Measurements from ENCODE around the gene CBS.
"Not testable (repeated sequence)": the region's sequence is repeated elsewhere in the genome, so short reads cannot be mapped to it uniquely, and the experiment has no call there.

Gene CBS

DNA sequence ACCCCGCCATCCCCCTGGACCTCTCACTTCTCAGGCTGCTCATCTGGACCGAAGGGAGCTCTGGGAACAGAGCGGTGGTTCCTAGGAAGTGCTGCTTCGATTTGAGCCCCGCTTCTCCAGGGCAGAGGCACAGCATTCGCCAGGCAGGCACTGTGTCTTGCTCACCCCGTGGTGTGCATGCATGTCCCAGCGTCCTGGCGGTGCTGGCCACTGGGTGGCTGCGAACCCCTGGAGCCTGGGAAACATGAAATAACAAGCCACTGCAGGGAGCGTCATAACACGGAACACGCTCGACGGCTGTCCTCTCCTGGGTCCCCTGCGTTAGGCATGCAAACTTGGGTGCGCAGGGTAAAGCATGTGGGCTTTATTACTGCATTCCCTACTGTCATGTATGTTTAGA is 13.8 kb upstream of the CBS start:
- not testable (repeated sequence) for ATAC-seq (replicated peaks); H3K4me3 Mint-ChIP-seq; H3K36me3 Mint-ChIP-seq (ENCODE audit: insufficient read depth); DNase-seq; H3K27ac Mint-ChIP-seq; H3K27me3 Mint-ChIP-seq; H3K4me1 Mint-ChIP-seq (ENCODE audit: low read depth in 2 of 2); H3K9me3 Mint-ChIP-seq

DNA sequence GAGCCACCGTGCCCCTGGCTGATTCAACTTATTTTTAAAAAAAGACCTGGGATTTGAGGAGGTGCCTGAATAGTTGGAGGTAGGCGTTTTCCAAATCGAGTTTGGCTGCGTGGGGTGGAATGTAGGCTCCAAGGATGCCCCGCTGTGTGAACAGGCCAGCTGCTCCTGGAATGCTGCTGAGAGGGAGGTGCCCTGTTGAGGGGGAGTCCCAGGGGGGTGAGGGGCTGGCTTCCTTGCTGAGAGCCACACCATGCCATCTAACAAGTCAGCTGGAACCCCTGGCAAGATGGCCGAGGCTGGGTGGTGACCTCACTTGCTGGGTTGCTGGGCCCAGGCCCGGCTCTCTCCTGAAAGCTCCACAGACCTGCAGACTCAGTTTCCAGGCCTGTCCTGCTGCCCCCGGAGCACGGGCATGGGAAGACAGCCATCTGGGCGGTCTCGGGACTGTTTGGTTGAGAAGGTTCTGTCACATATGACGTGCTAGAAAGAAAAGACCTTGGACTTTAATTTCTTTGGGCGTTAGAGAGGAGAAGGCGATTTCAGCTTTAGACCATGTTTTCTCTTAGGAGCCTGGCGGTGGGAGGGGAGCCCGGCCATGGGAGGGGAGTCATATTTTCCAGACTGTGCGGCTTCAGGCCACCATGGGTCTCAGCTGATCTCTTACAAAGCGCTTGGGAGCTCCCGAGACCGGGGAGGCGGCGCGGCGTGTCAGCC is 7.1 kb upstream of the CBS start:
- H3K36me3 Mint-ChIP-seq (ENCODE audit: insufficient read depth); DNase-seq; ATAC-seq (replicated peaks); H3K4me1 Mint-ChIP-seq (ENCODE audit: low read depth in 2 of 2); H3K9me3 Mint-ChIP-seq; H3K4me3 Mint-ChIP-seq; H3K27me3 Mint-ChIP-seq; H3K27ac Mint-ChIP-seq: not testable (repeated sequence)

DNA sequence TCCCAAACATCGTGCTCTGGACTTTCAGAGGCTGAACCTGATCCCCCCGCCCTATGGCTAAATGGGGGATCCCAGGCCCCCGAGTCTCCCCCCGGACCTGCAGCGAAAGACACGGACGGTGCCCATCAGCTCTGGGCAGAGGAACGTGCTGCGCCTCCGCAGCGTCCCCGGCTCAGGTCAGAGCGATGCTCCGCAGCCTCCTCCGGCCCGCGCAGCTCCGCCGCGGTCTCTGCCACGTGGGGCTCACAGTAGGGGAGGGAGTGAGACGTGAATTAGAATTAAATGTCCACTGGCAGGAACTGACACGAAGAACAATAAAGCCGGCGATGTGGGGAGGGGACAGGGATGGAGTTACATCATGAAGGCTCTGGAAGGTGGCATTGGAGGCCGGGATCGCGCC is 1.0 kb upstream of the CBS start:
- H3K27me3 Mint-ChIP-seq; H3K4me1 Mint-ChIP-seq (ENCODE audit: low read depth in 2 of 2); H3K9me3 Mint-ChIP-seq; DNase-seq; H3K27ac Mint-ChIP-seq; H3K4me3 Mint-ChIP-seq; H3K36me3 Mint-ChIP-seq (ENCODE audit: insufficient read depth); ATAC-seq (replicated peaks): not testable (repeated sequence)

DNA sequence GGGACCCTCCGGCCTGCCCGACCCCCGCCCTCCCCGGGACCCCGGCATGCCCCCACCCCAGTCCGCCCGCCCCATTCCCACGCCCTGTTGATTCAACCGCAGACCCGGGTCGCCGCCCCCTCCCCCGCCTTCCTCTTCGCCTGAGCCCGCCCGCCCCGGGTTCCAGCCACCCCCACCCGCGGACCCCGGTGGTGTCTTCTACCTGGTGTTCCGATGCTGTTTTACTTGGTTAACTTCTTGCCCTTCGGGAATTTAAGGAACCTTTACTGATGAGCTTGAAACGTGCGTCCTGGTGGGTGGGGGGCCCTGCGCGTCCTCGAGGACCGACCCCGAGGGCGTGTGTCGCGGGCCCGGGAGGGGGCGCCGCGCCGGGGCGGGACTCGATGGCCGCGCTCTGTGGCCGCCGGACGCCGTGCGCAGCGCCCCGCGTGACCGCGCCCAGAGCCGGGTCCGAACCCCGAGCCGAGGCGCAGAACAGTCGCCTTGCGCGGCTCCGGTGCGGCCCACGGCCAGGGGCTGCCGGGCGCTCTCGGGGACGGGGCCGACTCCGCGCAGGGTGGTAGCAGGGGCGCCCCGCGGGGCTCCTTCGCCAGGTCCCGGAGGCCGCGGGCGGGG is 495 bp upstream of the CBS start:
- H3K36me3 Mint-ChIP-seq (ENCODE audit: insufficient read depth); ATAC-seq (replicated peaks); H3K27ac Mint-ChIP-seq; H3K27me3 Mint-ChIP-seq; H3K4me3 Mint-ChIP-seq; DNase-seq; H3K9me3 Mint-ChIP-seq; H3K4me1 Mint-ChIP-seq (ENCODE audit: low read depth in 2 of 2): not testable (repeated sequence)

DNA sequence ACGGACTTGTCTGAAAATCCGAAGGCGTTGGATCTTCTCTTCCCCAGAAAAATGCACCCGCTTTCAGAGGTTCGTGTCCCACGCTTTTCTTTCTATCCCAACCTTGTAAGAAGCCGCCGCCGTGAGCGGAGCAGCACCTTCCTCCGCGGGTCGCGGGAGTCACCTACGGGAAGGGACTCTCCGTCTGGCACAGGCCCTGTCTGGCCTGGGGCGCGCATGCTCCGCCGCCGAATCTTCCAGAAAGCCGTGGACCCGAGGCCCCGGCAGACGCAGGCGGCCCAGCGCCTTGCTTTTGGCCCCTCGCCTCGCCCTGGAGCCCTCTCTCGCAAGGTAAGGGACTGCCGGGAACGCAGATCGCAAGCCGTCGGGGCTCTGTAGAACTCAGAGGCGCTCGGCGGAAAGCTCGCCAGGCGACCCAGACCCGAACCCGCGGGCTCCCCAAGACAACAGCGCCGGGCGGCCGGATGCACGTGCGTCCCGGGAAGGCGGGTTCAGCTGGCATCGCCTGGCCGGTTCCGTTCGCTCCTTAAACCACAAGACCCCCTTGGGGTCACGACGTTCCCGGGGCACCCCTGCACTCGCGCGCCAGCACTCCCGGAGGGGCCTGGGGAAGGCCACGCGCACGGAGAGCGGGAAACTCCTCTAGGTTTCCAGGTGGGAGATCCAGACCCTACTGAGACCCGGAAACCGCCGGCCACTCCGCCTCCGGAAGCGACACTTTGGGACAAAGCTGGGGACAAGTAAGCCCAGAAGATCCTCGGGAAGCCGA is 1.1 kb downstream of the CBS start:
- not testable (repeated sequence) for ATAC-seq (replicated peaks); H3K4me3 Mint-ChIP-seq; H3K4me1 Mint-ChIP-seq (ENCODE audit: low read depth in 2 of 2); H3K27ac Mint-ChIP-seq; H3K27me3 Mint-ChIP-seq; H3K9me3 Mint-ChIP-seq; DNase-seq; H3K36me3 Mint-ChIP-seq (ENCODE audit: insufficient read depth)

DNA sequence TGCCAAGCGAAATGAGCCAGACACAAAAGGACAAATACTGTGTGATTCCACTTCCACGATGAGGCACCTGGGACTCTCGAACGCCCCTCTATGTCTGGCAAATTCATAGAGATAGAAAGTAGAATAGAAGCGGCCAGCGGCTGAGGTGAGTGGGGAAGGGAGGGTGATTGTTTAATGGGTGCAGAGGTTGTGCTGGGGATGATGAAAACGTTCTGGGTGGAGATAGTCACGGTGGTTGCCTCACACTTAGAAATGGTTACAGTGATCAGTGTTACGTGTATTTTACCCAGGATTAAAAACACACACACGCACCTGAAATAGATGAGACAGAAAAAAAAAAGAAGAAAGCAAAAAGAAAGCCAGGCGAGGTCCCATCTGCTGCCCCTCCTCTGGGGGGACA is 2.9 kb downstream of the CBS start:
- H3K4me3 Mint-ChIP-seq; H3K9me3 Mint-ChIP-seq; H3K4me1 Mint-ChIP-seq (ENCODE audit: low read depth in 2 of 2); DNase-seq; ATAC-seq (replicated peaks); H3K27ac Mint-ChIP-seq; H3K36me3 Mint-ChIP-seq (ENCODE audit: insufficient read depth); H3K27me3 Mint-ChIP-seq: not testable (repeated sequence)

DNA sequence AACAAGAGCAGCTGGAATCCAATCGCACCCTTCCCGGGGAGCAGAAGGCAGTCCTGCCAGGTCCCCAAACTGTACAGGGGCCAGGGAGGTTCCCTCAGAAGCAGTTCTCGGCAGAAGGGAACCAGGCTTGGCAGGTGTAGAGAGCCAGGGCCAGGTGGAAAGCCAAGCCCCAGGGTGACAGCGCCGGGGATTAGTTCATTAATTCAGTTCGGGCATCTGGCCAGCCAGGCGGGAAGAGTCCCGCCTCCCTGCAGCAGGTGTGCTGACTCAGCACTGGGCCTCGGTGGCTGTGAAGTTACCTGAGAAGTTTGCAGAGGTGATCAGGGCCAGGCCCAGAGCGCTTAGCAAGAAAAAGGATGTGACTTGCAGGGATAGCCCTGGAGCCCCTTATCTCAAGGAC is 6.0 kb downstream of the CBS start:
- H3K27me3 Mint-ChIP-seq; ATAC-seq (replicated peaks); H3K36me3 Mint-ChIP-seq (ENCODE audit: insufficient read depth); H3K4me1 Mint-ChIP-seq (ENCODE audit: low read depth in 2 of 2); H3K9me3 Mint-ChIP-seq; DNase-seq; H3K27ac Mint-ChIP-seq; H3K4me3 Mint-ChIP-seq: not testable (repeated sequence)

DNA sequence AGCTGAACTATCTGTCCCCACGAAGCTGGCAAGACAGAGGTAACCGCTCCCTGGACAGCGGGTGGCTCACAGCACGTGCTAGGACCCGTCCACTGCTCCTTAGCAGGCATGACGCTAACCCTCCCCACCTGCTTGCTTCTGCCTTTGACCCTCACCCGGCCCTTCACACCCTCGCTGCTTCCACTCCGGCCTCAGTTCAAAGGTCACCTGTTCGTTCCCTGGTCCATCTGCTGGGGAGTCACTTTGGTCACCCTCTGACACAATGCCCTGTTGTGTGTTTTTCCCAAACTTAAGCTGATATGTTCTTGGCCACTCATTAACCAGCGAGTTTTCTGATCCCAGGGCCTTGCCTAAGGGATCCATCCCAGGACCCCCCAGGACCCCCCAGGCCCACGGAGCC is 7.6 kb downstream of the CBS start:
- not testable (repeated sequence) for H3K4me3 Mint-ChIP-seq; H3K4me1 Mint-ChIP-seq (ENCODE audit: low read depth in 2 of 2); H3K9me3 Mint-ChIP-seq; DNase-seq; H3K27ac Mint-ChIP-seq; H3K36me3 Mint-ChIP-seq (ENCODE audit: insufficient read depth); ATAC-seq (replicated peaks); H3K27me3 Mint-ChIP-seq

DNA sequence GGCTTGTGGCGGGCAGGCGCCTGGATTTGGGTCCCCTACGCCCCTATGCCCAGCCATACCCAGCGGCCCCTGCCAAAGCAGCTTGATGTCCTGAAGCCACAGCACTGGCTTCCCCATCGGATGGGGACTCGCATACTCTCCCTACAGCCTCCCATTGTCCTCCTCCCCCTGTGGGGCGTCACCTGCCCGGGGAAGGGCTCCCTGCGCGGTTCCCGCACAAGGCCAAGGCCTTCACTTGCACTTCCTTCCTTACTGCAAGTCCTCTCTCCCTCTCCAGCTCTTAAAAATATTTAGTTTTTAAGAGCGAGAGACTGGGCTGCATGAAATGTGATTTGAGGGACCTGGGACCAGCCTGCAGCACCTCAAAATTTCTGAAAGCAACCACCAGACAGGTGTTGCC is 8.9 kb downstream of the CBS start:
- not testable (repeated sequence) for DNase-seq; H3K4me1 Mint-ChIP-seq (ENCODE audit: low read depth in 2 of 2); H3K27ac Mint-ChIP-seq; H3K36me3 Mint-ChIP-seq (ENCODE audit: insufficient read depth); ATAC-seq (replicated peaks); H3K9me3 Mint-ChIP-seq; H3K27me3 Mint-ChIP-seq; H3K4me3 Mint-ChIP-seq

DNA sequence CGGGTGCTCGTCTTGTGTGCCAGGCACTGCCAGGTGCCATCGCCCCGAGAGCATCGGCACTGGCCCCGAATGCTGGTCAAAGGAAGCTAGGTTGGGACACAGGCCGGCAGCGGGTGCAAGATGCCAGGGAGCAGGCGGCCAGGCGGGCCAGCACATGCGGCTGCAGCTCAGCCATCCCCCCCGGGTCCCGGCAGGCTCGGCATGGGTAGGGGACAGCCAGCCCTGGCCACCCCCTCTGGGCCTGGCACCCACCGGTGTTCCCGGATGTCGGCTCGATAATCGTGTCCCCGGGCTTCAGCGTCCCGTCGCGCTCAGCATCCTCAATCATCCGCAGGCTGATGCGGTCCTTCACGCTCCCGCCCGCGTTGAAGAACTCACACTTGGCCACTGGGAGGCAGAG is 9.6 kb downstream of the CBS start:
- H3K27ac Mint-ChIP-seq; H3K36me3 Mint-ChIP-seq (ENCODE audit: insufficient read depth); H3K9me3 Mint-ChIP-seq; ATAC-seq (replicated peaks); DNase-seq; H3K4me3 Mint-ChIP-seq; H3K4me1 Mint-ChIP-seq (ENCODE audit: low read depth in 2 of 2); H3K27me3 Mint-ChIP-seq: not testable (repeated sequence)

DNA sequence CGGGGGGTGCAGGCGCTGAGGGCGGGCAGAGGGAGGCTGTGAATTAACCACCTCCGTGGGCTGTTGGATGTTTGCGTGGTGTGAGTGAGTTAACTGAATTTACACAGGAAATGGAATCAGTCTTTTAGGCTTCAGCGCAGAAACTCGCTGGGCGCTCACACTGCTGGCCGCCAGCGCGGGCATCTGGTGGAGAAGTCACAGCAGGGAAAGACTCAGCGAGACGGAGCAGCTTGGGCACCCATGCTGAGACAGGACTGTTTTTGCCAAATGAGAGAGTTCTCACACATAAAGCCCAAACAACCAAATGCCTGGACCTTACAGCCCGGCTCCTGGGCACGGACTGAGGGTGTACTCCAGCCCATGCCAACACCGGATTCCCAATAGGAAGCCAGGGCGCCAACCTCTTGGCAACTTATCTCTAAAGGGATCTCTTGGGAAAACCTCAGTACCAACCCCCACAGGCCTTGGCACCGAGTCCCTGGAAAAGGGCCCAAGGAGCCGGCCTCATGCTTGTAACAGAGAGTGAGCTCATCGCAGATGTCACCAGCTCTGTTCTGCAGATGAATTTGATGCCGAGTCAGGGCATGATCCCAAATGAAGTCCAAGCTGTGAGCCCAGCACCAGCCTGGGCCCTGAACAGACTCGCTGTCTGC is 11.2 kb downstream of the CBS start:
- not testable (repeated sequence) for H3K27ac Mint-ChIP-seq; H3K36me3 Mint-ChIP-seq (ENCODE audit: insufficient read depth); H3K4me3 Mint-ChIP-seq; ATAC-seq (replicated peaks); H3K27me3 Mint-ChIP-seq; H3K4me1 Mint-ChIP-seq (ENCODE audit: low read depth in 2 of 2); H3K9me3 Mint-ChIP-seq; DNase-seq

DNA sequence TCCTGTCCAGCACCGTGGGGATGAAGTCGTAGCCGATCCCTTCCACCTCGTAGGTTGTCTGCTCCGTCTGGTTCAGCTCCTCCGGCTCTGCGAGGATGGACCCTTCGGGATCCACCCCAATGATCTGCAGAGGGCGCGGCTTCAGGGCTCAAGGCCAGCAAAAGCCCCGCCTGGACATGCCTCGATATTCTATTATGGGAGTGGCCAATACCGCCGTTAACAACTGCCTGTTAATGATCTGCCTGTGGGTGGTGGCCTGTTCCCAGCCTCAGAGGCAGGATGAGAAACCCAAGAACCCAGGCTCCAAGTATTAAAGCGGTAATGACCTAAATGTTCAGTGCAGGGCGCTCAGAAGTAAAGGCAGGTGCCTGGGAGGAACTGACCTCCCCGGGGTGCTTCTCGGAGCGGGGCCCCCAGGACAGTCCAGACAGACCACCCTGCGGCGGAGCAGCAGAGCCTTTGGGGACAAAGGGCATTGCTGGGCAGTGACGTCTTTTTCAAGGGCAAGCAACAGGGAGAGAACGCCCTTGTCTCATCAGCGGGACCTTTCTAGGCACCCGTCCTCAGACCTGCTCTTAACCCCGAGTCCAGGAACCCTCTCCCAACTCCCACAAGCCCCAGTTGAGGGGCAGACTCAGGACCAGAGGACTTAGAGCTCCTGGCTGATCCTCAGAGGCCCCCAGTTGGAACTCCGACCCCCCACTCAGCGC is 12.5 kb downstream of the CBS start:
- not testable (repeated sequence) for H3K4me1 Mint-ChIP-seq (ENCODE audit: low read depth in 2 of 2); H3K9me3 Mint-ChIP-seq; DNase-seq; H3K36me3 Mint-ChIP-seq (ENCODE audit: insufficient read depth); H3K4me3 Mint-ChIP-seq; H3K27me3 Mint-ChIP-seq; H3K27ac Mint-ChIP-seq; ATAC-seq (replicated peaks)

DNA sequence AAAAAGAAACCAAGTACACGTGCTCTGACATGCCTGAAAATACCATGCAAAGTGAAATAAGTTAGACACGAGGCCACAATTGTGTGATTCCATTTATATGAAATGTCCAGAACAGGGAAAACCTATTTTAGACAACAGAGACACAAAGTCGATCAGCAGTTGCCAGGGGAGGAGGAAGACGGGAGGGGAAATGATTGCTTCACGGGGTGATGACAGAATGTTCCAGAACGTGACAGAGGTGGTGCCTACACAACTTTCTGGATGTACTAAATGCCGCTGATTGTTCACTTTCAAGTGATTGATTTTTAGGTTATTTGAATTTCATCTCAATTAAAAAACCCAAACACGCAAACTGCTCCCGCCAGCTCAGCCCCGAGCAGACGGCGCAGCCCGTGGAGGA is 22.5 kb downstream of the CBS start:
- not testable (repeated sequence) for H3K36me3 Mint-ChIP-seq (ENCODE audit: insufficient read depth); H3K4me3 Mint-ChIP-seq; H3K4me1 Mint-ChIP-seq (ENCODE audit: low read depth in 2 of 2); H3K9me3 Mint-ChIP-seq; H3K27me3 Mint-ChIP-seq; ATAC-seq (replicated peaks); H3K27ac Mint-ChIP-seq; DNase-seq
